GM23338 (cell line): ENCODE data around the gene GRIA1.

Experiments
- CREB1 ChIP-seq: fragments of 250-450 bp; sonication (Bioruptor Pico); IDR thresholded peaks from 2 replicates; pipeline ENCODE4 v1.5.0; 2020; ENCODE audit warnings: low read depth, mild to moderate bottlenecking, moderate library complexity
- EZH2 ChIP-seq: fragments of 200-600 bp; sonication (generic); IDR thresholded peaks from one replicate; pipeline ENCODE4 v1.8.0; 2017; ENCODE audit warnings: antibody characterized with exemption, mild to moderate bottlenecking, low read depth; ENCODE audit not compliant: unreplicated experiment
- EZH2phosphoT487 ChIP-seq: fragments of 200-600 bp; sonication (generic); IDR thresholded peaks from one replicate; pipeline ENCODE4 v1.8.1; 2018; ENCODE audit warnings: antibody characterized with exemption; ENCODE audit not compliant: unreplicated experiment
- JUNB ChIP-seq: IDR thresholded peaks from one replicate; pipeline ENCODE4 v1.6.1; 2016; ENCODE audit warnings: antibody characterized with exemption; ENCODE audit not compliant: unreplicated experiment
- NANOG ChIP-seq: IDR thresholded peaks from 2 replicates; pipeline ENCODE4 v1.6.1; 2016; ENCODE audit warnings: antibody characterized with exemption, borderline replicate concordance
- POLR2AphosphoS5 ChIP-seq: IDR thresholded peaks from 2 replicates; pipeline ENCODE4 v1.6.1; 2016; ENCODE audit warnings: antibody characterized with exemption, low read depth
- STAT1 ChIP-seq: IDR thresholded peaks from one replicate; pipeline ENCODE4 v1.6.1; 2016; ENCODE audit warnings: antibody characterized with exemption; ENCODE audit not compliant: unreplicated experiment
- ZNF114 ChIP-seq: fragments of 250-450 bp; sonication (Bioruptor Pico); IDR thresholded peaks from 2 replicates; pipeline ENCODE4 v1.5.0; 2020; ENCODE audit warnings: mild to moderate bottlenecking, moderate library complexity
- ZNF331 ChIP-seq: fragments of 250-450 bp; sonication (Bioruptor Pico); IDR thresholded peaks from 2 replicates; pipeline ENCODE4 v1.5.0; 2020; ENCODE audit warnings: low read depth, mild to moderate bottlenecking, moderate library complexity
- TF ChIP-seq, protein P1 (sequence below), 2 experiments: fragments of 200-600 bp in 1 of 2; sonication (generic) in 1 of 2; conservative IDR thresholded peaks; 2 replicates each; pipeline versions ENCODE4 v1.5.1 to v1.6.1; 2016 to 2017; ENCODE audit warnings: antibody characterized with exemption in 2 of 2, low read depth in 2 of 2, mild to moderate bottlenecking in 2 of 2, moderate library complexity in 1 of 2
- TF ChIP-seq, protein P2 (sequence below): IDR thresholded peaks from 2 replicates; pipeline ENCODE4 v1.6.1; 2016; ENCODE audit warnings: antibody characterized with exemption
- TF ChIP-seq, protein P3 (sequence below): IDR thresholded peaks from one replicate; pipeline ENCODE4 v1.6.1; 2018; ENCODE audit warnings: antibody characterized with exemption; ENCODE audit not compliant: unreplicated experiment

DNA sequence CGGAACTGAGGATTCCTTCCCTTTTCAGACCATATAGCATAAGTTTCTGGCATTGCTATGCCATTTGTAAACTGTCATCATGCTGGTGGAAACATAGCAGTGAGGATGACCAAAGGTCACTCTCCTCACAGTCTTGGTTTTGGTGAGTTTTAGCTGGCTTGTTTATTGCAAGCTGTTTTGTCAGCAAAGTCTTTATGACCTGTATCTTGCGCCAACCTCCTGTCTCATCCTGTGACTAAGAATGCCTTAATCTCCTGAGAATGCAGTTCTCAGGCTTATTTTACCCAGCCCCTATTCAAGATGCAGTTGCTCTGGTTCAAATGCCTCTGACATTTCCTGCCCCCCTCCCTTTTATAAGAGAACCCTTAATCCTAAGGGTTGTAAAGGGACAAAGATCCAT lies 26.7 kb upstream of the GRIA1 start:
- TF ChIP-seq, protein P1, sequence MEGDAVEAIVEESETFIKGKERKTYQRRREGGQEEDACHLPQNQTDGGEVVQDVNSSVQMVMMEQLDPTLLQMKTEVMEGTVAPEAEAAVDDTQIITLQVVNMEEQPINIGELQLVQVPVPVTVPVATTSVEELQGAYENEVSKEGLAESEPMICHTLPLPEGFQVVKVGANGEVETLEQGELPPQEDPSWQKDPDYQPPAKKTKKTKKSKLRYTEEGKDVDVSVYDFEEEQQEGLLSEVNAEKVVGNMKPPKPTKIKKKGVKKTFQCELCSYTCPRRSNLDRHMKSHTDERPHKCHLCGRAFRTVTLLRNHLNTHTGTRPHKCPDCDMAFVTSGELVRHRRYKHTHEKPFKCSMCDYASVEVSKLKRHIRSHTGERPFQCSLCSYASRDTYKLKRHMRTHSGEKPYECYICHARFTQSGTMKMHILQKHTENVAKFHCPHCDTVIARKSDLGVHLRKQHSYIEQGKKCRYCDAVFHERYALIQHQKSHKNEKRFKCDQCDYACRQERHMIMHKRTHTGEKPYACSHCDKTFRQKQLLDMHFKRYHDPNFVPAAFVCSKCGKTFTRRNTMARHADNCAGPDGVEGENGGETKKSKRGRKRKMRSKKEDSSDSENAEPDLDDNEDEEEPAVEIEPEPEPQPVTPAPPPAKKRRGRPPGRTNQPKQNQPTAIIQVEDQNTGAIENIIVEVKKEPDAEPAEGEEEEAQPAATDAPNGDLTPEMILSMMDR (conservative IDR thresholded peaks at IDR 0.05; ENCODE audit: low read depth in 2 of 2) = no peak
- TF ChIP-seq EZH2 = no peak
- TF ChIP-seq POLR2AphosphoS5 = no peak
- no peak for TF ChIP-seq EZH2phosphoT487
- no peak for TF ChIP-seq STAT1
- TF ChIP-seq, protein P2, sequence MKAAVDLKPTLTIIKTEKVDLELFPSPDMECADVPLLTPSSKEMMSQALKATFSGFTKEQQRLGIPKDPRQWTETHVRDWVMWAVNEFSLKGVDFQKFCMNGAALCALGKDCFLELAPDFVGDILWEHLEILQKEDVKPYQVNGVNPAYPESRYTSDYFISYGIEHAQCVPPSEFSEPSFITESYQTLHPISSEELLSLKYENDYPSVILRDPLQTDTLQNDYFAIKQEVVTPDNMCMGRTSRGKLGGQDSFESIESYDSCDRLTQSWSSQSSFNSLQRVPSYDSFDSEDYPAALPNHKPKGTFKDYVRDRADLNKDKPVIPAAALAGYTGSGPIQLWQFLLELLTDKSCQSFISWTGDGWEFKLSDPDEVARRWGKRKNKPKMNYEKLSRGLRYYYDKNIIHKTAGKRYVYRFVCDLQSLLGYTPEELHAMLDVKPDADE = no peak
- TF ChIP-seq, protein P3, sequence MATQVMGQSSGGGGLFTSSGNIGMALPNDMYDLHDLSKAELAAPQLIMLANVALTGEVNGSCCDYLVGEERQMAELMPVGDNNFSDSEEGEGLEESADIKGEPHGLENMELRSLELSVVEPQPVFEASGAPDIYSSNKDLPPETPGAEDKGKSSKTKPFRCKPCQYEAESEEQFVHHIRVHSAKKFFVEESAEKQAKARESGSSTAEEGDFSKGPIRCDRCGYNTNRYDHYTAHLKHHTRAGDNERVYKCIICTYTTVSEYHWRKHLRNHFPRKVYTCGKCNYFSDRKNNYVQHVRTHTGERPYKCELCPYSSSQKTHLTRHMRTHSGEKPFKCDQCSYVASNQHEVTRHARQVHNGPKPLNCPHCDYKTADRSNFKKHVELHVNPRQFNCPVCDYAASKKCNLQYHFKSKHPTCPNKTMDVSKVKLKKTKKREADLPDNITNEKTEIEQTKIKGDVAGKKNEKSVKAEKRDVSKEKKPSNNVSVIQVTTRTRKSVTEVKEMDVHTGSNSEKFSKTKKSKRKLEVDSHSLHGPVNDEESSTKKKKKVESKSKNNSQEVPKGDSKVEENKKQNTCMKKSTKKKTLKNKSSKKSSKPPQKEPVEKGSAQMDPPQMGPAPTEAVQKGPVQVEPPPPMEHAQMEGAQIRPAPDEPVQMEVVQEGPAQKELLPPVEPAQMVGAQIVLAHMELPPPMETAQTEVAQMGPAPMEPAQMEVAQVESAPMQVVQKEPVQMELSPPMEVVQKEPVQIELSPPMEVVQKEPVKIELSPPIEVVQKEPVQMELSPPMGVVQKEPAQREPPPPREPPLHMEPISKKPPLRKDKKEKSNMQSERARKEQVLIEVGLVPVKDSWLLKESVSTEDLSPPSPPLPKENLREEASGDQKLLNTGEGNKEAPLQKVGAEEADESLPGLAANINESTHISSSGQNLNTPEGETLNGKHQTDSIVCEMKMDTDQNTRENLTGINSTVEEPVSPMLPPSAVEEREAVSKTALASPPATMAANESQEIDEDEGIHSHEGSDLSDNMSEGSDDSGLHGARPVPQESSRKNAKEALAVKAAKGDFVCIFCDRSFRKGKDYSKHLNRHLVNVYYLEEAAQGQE = no peak
- no peak for TF ChIP-seq ZNF114 (CRISPR knock-in tag)
- no peak for TF ChIP-seq JUNB
- TF ChIP-seq CREB1 (CRISPR knock-in tag) = no peak
- no peak for TF ChIP-seq ZNF331
- TF ChIP-seq NANOG = no peak
